ENCODE data around the gene ZNF813. TPM values are rescaled to one million over a fixed set of nuclear protein-coding genes. Genes with fewer than 3 reads are reported as not detected.
"Not testable (repeated sequence)": the region's sequence is repeated elsewhere in the genome, so short reads cannot be mapped to it uniquely, and the experiment has no call there.

ZNF813 gene
- polyA plus RNA-seq, 1 of the 3 experiments (the other 2 are of a cell fraction): 0.44 TPM

DNA sequence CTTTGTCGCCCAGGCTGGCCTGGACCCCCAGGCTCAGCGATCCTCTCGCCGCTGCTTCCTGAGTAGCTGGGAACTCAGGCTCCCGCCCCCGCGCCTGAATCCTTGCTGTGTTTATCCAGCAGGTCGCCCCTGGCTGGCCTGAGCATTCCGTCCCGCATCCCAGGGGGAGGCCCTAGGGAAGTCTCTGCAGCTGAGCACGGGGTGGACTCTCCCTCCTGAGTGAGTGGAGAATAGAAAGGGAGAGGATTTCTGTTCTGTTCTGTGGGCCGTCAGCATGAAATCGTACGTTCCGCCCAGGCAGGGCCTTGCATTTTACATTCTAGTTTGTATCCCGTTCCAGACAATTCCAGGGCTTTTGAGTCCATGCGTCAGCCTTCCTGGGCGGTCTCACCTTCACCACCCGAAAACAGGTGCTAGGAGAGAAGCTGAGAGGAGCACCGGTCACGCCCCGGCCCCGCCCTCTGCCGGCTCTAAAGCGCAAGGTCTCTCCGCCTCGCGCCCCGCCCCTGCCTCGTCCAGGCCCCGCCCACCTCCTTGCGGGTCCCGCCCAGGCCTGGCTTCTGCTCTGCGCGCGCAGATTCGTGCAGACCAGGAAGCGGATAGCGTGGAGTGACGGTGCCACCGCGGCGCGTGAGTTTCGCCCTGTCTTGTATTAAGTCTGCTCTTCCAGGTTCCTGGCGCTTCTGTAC, 36.0 kb upstream of the ZNF813 start, which contains the start of gene ZNF761 (continued):
- TF ChIP-seq, protein P1, sequence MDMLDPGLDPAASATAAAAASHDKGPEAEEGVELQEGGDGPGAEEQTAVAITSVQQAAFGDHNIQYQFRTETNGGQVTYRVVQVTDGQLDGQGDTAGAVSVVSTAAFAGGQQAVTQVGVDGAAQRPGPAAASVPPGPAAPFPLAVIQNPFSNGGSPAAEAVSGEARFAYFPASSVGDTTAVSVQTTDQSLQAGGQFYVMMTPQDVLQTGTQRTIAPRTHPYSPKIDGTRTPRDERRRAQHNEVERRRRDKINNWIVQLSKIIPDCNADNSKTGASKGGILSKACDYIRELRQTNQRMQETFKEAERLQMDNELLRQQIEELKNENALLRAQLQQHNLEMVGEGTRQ (IDR thresholded peaks at IDR 0.05; ENCODE audit: borderline replicate concordance, low read depth, low read length): no peak
- TF ChIP-seq, protein P2, sequence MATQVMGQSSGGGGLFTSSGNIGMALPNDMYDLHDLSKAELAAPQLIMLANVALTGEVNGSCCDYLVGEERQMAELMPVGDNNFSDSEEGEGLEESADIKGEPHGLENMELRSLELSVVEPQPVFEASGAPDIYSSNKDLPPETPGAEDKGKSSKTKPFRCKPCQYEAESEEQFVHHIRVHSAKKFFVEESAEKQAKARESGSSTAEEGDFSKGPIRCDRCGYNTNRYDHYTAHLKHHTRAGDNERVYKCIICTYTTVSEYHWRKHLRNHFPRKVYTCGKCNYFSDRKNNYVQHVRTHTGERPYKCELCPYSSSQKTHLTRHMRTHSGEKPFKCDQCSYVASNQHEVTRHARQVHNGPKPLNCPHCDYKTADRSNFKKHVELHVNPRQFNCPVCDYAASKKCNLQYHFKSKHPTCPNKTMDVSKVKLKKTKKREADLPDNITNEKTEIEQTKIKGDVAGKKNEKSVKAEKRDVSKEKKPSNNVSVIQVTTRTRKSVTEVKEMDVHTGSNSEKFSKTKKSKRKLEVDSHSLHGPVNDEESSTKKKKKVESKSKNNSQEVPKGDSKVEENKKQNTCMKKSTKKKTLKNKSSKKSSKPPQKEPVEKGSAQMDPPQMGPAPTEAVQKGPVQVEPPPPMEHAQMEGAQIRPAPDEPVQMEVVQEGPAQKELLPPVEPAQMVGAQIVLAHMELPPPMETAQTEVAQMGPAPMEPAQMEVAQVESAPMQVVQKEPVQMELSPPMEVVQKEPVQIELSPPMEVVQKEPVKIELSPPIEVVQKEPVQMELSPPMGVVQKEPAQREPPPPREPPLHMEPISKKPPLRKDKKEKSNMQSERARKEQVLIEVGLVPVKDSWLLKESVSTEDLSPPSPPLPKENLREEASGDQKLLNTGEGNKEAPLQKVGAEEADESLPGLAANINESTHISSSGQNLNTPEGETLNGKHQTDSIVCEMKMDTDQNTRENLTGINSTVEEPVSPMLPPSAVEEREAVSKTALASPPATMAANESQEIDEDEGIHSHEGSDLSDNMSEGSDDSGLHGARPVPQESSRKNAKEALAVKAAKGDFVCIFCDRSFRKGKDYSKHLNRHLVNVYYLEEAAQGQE (IDR thresholded peaks at IDR 0.05; ENCODE audit: low read depth, low read length): no peak
- TF ChIP-seq YY1 (IDR thresholded peaks at IDR 0.05; ENCODE audit: low read depth): no peak
- no peak for TF ChIP-seq RCOR1 (IDR thresholded peaks at IDR 0.05; ENCODE audit: low read length)
- TF ChIP-seq NRF1 (IDR thresholded peaks at IDR 0.05; ENCODE audit: low read depth, low read length): peak; percentile 74

DNA sequence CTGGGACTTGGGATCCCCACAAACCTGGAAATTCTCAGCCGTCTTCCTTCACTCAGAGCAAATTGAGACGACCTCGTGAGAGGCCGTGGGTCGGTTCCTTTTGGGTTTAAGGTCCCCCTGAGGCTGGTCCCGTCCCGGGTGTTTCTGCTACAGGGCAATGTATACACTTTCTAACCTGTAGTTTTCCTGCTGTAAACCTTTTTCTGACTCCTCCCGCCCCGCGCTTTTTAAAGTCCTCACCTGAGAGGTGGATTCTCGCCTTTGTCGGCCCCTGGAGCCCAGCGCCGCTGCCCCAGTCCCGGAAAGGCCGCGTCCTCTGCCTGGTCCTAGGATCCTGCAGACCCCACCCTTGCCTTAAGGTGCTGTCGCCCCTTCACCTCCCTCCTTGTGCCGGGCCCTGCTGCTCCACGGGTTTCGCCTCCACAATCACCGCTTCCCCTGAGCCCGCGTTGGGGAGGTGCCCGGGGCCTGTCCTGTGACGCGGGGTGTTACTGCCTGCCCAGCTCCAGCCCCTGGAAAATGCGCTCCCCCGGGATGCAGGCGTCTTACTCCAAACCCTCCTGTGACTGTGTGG, 35.4 kb upstream of the ZNF813 start:
- H3K4me1 ChIP-seq (ENCODE audit: control insufficient read depth in 1 of 2, insufficient read depth in 2 of 2, low read depth in 1 of 2, low read length in 1 of 2): peaks cover 0 to 3% of the 10 kb centered on the region in 2 experiments; a peak in 1 of 4 replicates
- peak; percentile 50 for DNase-seq
- no peak for TF ChIP-seq FOSL2 (IDR thresholded peaks at IDR 0.05; ENCODE audit: borderline replicate concordance, low read depth)
- no peak for TF ChIP-seq FOXJ3 (CRISPR knock-in tag; IDR thresholded peaks at IDR 0.05)
- TF ChIP-seq RAD21 (IDR thresholded peaks at IDR 0.05; ENCODE audit: low read length): no peak
- TF ChIP-seq MXI1 (IDR thresholded peaks at IDR 0.05; ENCODE audit: low read depth, low read length): no peak
- no peak for TF ChIP-seq CHD2 (IDR thresholded peaks at IDR 0.05; ENCODE audit: low read length, partially characterized antibody)
- TF ChIP-seq, protein P2 (IDR thresholded peaks at IDR 0.05; ENCODE audit: low read depth, low read length): no peak
- no peak for TF ChIP-seq TCF12 (IDR thresholded peaks at IDR 0.05)
- no peak for TF ChIP-seq SIN3A (IDR thresholded peaks at IDR 0.05; ENCODE audit: borderline replicate concordance, low read depth, low read length)
- TF ChIP-seq, protein P3, sequence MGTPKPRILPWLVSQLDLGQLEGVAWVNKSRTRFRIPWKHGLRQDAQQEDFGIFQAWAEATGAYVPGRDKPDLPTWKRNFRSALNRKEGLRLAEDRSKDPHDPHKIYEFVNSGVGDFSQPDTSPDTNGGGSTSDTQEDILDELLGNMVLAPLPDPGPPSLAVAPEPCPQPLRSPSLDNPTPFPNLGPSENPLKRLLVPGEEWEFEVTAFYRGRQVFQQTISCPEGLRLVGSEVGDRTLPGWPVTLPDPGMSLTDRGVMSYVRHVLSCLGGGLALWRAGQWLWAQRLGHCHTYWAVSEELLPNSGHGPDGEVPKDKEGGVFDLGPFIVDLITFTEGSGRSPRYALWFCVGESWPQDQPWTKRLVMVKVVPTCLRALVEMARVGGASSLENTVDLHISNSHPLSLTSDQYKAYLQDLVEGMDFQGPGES (IDR thresholded peaks at IDR 0.05; ENCODE audit: low read depth, low read length): no peak
- H3F3A ChIP-seq (replicated peaks; ENCODE audit: insufficient read depth): no peaks in the 10 kb centered on the region
- peak overlapping the region; percentile 82 to 94 for H3K4me3 ChIP-seq (ENCODE audit: low read depth in 2 of 2, low read length in 1 of 2)
- H3K9me2 ChIP-seq: no peaks in the 10 kb centered on the region
- H3K9ac ChIP-seq: peak overlapping the region; percentile 85
- peak overlapping the region; percentile 91 for H3K4me2 ChIP-seq
- WGBS (ENCODE audit: low lambda C conversion rate): under 1% methylated on average over 23 of the region's 30 CpGs
- H3K9me3 ChIP-seq: no peaks in the 10 kb centered on the region
- H3K36me3 ChIP-seq (replicated peaks in 1 of 2; ENCODE audit: control insufficient read depth in 1 of 2, insufficient read depth in 2 of 2, low read length in 1 of 2): peaks cover 12 to 37% of the 10 kb centered on the region in 2 experiments
- POLR2A ChIA-PET: no interaction called here
- H4K20me1 ChIP-seq (ENCODE audit: insufficient read depth): no peaks in the 10 kb centered on the region
- no peaks in the 10 kb centered on the region for H3K27me3 ChIP-seq (ENCODE audit: insufficient read depth)
- peaks cover 17% of the 10 kb centered on the region for H3K79me2 ChIP-seq (ENCODE audit: insufficient read depth)
- CTCF ChIA-PET: interaction anchor here (0.7 to 1.3 kb wide), 4 partner anchors 71 to 1609 kb away, joined by 3 read pairs; no protein-coding TSS in a partner anchor
- peak overlapping the region in 1 of 2 experiments; percentile 42; a peak in 2 of 4 replicates for H3K27ac ChIP-seq (ENCODE audit: low read depth in 2 of 2, low read length in 1 of 2)
- H2AFZ ChIP-seq (ENCODE audit: low read depth): peak overlapping the region; percentile 87

DNA sequence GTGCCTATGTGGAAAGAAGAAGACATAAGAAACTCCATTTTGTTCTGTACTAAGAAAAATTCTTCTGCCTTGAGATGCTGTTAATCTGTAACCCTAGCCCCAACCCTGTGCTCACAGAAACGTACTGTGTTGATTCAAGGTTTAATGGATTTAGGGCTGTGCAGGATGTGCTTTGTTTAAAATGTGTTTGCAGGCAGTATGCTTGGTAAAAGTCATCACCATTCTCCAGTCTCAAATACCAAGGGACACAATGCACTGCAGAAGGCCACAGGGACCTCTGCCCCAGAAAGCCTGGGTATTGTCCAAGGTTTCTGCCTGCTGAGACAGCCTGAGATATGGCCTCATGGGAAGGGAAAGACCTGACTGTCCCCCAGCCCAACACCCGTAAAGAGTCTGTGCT, 23.7 kb upstream of the ZNF813 start:
- H3K27ac ChIP-seq (ENCODE audit: low read depth in 2 of 2, low read length in 1 of 2); H3K4me3 ChIP-seq (ENCODE audit: low read depth in 2 of 2, low read length in 1 of 2); H3K9me2 ChIP-seq; DNase-seq; H3K27me3 ChIP-seq (ENCODE audit: insufficient read depth); H2AFZ ChIP-seq (ENCODE audit: low read depth); CTCF ChIA-PET; H4K20me1 ChIP-seq (ENCODE audit: insufficient read depth); H3F3A ChIP-seq (replicated peaks; ENCODE audit: insufficient read depth); H3K79me2 ChIP-seq (ENCODE audit: insufficient read depth); H3K4me1 ChIP-seq (ENCODE audit: control insufficient read depth in 1 of 2, insufficient read depth in 2 of 2, low read depth in 1 of 2, low read length in 1 of 2); H3K9me3 ChIP-seq; H3K4me2 ChIP-seq; POLR2A ChIA-PET; H3K9ac ChIP-seq: not testable (repeated sequence)
- H3K36me3 ChIP-seq (replicated peaks in 1 of 2; ENCODE audit: control insufficient read depth in 1 of 2, insufficient read depth in 2 of 2, low read length in 1 of 2): peaks cover 3 to 66% of the 10 kb centered on the region in 2 experiments
- WGBS (ENCODE audit: low lambda C conversion rate): 70% methylated on average over 2 of the region's 2 CpGs
